AG10803 (cell line): ENCODE results near the gene WWOX.

Experiments used
- DNase-seq: peaks from one replicate; pipeline ENCODE4 v3.0.0; 2010; ENCODE audit warnings: low read depth
- H3K4me3 ChIP-seq: 2 replicates; pipeline ENCODE4 v1.5.1; 2011; ENCODE audit warnings: mild to moderate bottlenecking, low read length, control low read depth
- CTCF ChIP-seq: conservative IDR thresholded peaks from 2 replicates; pipeline ENCODE4 v1.5.1; 2011; ENCODE audit warnings: mild to moderate bottlenecking, low read length, control low read depth, inconsistent platforms

Gene WWOX

GRCh38 chr16:79096246-79096645 is 996.8 kb downstream of the WWOX start:
- DNase-seq = no peak
- no peak for TF ChIP-seq CTCF
- no peak overlapping the region for H3K4me3 ChIP-seq

- no peak for DNase-seq
- no peak for TF ChIP-seq CTCF
- no peak overlapping the region for H3K4me3 ChIP-seq
Measured at GRCh38 chr16:79097166-79097565, 997.7 kb downstream of the WWOX start.

- no peak overlapping the region for H3K4me3 ChIP-seq
- no peak for TF ChIP-seq CTCF
- DNase-seq = no peak
Measured at GRCh38 chr16:79097771-79098170, 998.3 kb downstream of the WWOX start.

GRCh38 chr16:79098907-79099306 is 999.5 kb downstream of the WWOX start:
- no peak for DNase-seq
- no peak for TF ChIP-seq CTCF
- no peak overlapping the region for H3K4me3 ChIP-seq

- TF ChIP-seq CTCF = no peak
- no peak for DNase-seq
- no peak overlapping the region for H3K4me3 ChIP-seq
Measured at GRCh38 chr16:79099716-79100115, 1000.3 kb downstream of the WWOX start.

GRCh38 chr16:79100447-79100846 is 1001.0 kb downstream of the WWOX start:
- DNase-seq = no peak
- TF ChIP-seq CTCF = no peak
- no peak overlapping the region for H3K4me3 ChIP-seq

GRCh38 chr16:79101491-79101890 is 1002.0 kb downstream of the WWOX start:
- TF ChIP-seq CTCF = no peak
- no peak for DNase-seq
- no peak overlapping the region for H3K4me3 ChIP-seq
